C4-2B (cell line): Measurements from ENCODE around the gene RRM1.

ENCODE experiments used
- CTCF ChIP-seq: fragments of 450-650 bp; conservative IDR thresholded peaks from 2 replicates; pipeline ENCODE4 v1.5.1; 2017; ENCODE audit warnings: mild to moderate bottlenecking
- ZFX ChIP-seq: fragments of 450-650 bp; IDR thresholded peaks from 2 replicates; pipeline ENCODE4 v1.6.1; 2017

GRCh38 chr11:4105916-4106315 lies 11.3 kb downstream of the RRM1 start:
- TF ChIP-seq CTCF (no peak), ZFX (no peak)
